GM23338 (cell line): ENCODE data around the gene MACF1.
A peak's percentile ranks its signal among the peaks of the same experiment; 100 is the strongest.

Source experiments
- CREB1 ChIP-seq: fragments of 250-450 bp; sonication (Bioruptor Pico); IDR thresholded peaks from 2 replicates; pipeline ENCODE4 v1.5.0; 2020; ENCODE audit warnings: low read depth, mild to moderate bottlenecking, moderate library complexity
- CTCF ChIP-seq, 2 experiments: fragments of 200-600 bp in 1 of 2; sonication (generic) in 1 of 2; conservative IDR thresholded peaks; 2 replicates each; pipeline versions ENCODE4 v1.5.1 to v1.6.1; 2016 to 2017; ENCODE audit warnings: antibody characterized with exemption in 2 of 2, low read depth in 2 of 2, mild to moderate bottlenecking in 2 of 2, moderate library complexity in 1 of 2
- ETS1 ChIP-seq: IDR thresholded peaks from 2 replicates; pipeline ENCODE4 v1.6.1; 2016; ENCODE audit warnings: antibody characterized with exemption
- EZH2 ChIP-seq: fragments of 200-600 bp; sonication (generic); IDR thresholded peaks from one replicate; pipeline ENCODE4 v1.8.0; 2017; ENCODE audit warnings: antibody characterized with exemption, mild to moderate bottlenecking, low read depth; ENCODE audit not compliant: unreplicated experiment
- EZH2phosphoT487 ChIP-seq: fragments of 200-600 bp; sonication (generic); IDR thresholded peaks from one replicate; pipeline ENCODE4 v1.8.1; 2018; ENCODE audit warnings: antibody characterized with exemption; ENCODE audit not compliant: unreplicated experiment
- JUNB ChIP-seq: IDR thresholded peaks from one replicate; pipeline ENCODE4 v1.6.1; 2016; ENCODE audit warnings: antibody characterized with exemption; ENCODE audit not compliant: unreplicated experiment
- NANOG ChIP-seq: IDR thresholded peaks from 2 replicates; pipeline ENCODE4 v1.6.1; 2016; ENCODE audit warnings: antibody characterized with exemption, borderline replicate concordance
- POLR2AphosphoS5 ChIP-seq: IDR thresholded peaks from 2 replicates; pipeline ENCODE4 v1.6.1; 2016; ENCODE audit warnings: antibody characterized with exemption, low read depth
- REST ChIP-seq: IDR thresholded peaks from one replicate; pipeline ENCODE4 v1.6.1; 2018; ENCODE audit warnings: antibody characterized with exemption; ENCODE audit not compliant: unreplicated experiment
- ZNF114 ChIP-seq: fragments of 250-450 bp; sonication (Bioruptor Pico); IDR thresholded peaks from 2 replicates; pipeline ENCODE4 v1.5.0; 2020; ENCODE audit warnings: mild to moderate bottlenecking, moderate library complexity
- ZNF331 ChIP-seq: fragments of 250-450 bp; sonication (Bioruptor Pico); IDR thresholded peaks from 2 replicates; pipeline ENCODE4 v1.5.0; 2020; ENCODE audit warnings: low read depth, mild to moderate bottlenecking, moderate library complexity
- ZNF462 ChIP-seq: fragments of 250-450 bp; sonication (Bioruptor Pico); IDR thresholded peaks from 2 replicates; pipeline ENCODE4 v1.5.0; 2020; ENCODE audit warnings: mild to moderate bottlenecking, moderate library complexity

- TF ChIP-seq REST (no peak), CTCF (conservative IDR thresholded peaks at IDR 0.05; ENCODE audit: low read depth in 2 of 2) (no peak), JUNB (no peak), POLR2AphosphoS5 (no peak), EZH2 (no peak), EZH2phosphoT487 (no peak), CREB1 (peak; percentile 90), ZNF462 (no peak), ZNF114 (CRISPR knock-in tag) (no peak), ZNF331 (CRISPR knock-in tag) (no peak), ETS1 (no peak), NANOG (no peak)
Measured at GRCh38 chr1:39158327-39159086, 46.0 kb upstream of the MACF1 start.
